NT2/D1 (cell line): ENCODE data around the gene IKZF2.

Experiments used
- YY1 ChIP-seq: IDR thresholded peaks from 2 replicates; pipeline ENCODE4 v1.6.1; 2011; ENCODE audit not compliant: insufficient read length, insufficient read depth
- ZNF274 ChIP-seq: IDR thresholded peaks from 2 replicates; pipeline ENCODE4 v1.6.1; 2011; ENCODE audit warnings: mild to moderate bottlenecking, low read depth, low read length

DNA sequence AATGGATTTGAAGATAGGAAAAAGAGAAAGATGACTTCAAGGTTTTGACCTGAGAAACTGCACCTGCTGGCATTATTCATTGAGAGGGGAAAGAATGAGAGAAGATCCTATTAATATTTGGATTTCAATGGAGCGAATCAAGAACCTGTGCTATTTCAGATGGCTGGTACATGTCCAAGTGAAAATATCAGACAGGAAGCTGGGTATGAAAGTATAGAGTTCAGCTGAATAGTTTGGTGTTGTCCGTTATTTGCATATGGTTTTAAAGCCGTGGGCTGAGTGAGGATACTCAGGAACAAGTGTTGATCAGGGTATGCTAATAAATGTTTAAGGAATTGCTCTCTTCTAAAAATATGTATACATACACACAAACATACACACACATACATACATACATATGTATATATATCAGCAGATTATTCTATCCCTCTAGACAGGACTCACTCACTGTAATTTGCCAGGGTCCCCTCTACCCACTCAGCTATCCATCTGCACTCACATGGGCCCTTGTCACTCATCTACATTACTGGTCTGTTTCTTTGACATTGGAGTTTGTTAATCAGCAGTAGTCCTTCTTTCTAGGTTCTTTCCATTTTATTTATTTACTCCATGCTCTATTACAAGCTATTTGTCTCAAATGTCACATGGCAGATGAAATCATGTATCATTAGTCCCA, 33.9 kb upstream of the IKZF2 start:
- TF ChIP-seq ZNF274 (no peak), YY1 (no peak)
